ENCODE measurements around the gene SSTR4.

DNA sequence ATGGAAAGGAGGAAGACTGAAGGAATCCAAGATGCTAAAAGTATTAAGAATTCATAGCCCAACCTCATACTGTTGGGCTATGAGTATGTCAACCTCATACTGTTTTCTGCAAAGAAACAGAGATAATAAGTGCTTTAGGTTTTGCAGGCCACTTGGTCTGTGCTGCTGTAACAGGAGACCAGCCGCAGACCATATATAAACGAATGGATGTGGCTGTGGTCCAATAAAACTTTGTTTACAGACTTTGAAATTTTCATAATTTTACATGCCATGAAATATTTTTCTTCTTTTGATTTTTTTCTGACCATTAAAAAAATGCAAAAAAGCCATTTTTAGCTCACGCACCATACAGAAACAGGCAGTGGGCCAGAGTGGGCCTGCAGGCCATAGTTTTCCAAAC, 28.1 kb downstream of the SSTR4 start:
- no peak for TF ChIP-seq POLR2A (IDR thresholded peaks at IDR 0.05; ENCODE audit: low read depth, low read length)
- no peak for TF ChIP-seq TAF1 (IDR thresholded peaks at IDR 0.05; ENCODE audit: low read depth, low read length)
